Thymus (tissue), 11 donors: Measurements from ENCODE around the gene MADCAM1. TPM values are rescaled to one million over a fixed set of nuclear protein-coding genes. Genes with fewer than 3 reads are reported as not detected.
"Not testable (repeated sequence)": the region's sequence is repeated elsewhere in the genome, so short reads cannot be mapped to it uniquely, and the experiment has no call there.

Experiments
- DNase-seq, 9 donors: peaks; one replicate each; pipeline ENCODE4 v3.0.0-alpha.2; 2013; ENCODE audit warnings: low spot score in 9 of 9, low read depth in 6 of 9, missing footprints in 1 of 9
- H3K27ac ChIP-seq, 2 donors: one replicate each; pipeline ENCODE4 v1.5.1; 2013; ENCODE audit warnings: control low read depth in 1 of 2, low read depth in 1 of 2, low read length in 1 of 2, mild to moderate bottlenecking in 1 of 2, moderate library complexity in 1 of 2
- H3K27me3 ChIP-seq, 2 donors: one replicate each; pipeline ENCODE4 v1.5.1; 2013; ENCODE audit warnings: low read length in 1 of 2; ENCODE audit not compliant: control insufficient read depth in 2 of 2, insufficient read depth in 1 of 2
- H3K36me3 ChIP-seq, 2 donors: one replicate each; pipeline ENCODE4 v1.5.1; 2013; ENCODE audit warnings: low read length in 1 of 2, mild to moderate bottlenecking in 1 of 2, moderate library complexity in 1 of 2; ENCODE audit not compliant: control insufficient read depth in 2 of 2, insufficient read depth in 2 of 2
- H3K4me1 ChIP-seq, 2 donors: one replicate each; pipeline ENCODE4 v1.5.1; 2013; ENCODE audit warnings: low read length in 2 of 2; ENCODE audit not compliant: control insufficient read depth in 2 of 2, insufficient read depth in 2 of 2
- H3K4me3 ChIP-seq, 2 donors: one replicate each; pipeline ENCODE4 v1.5.1; 2013; ENCODE audit warnings: low read length in 2 of 2, control low read depth in 1 of 2, mild to moderate bottlenecking in 1 of 2
- H3K9me3 ChIP-seq, 2 donors: one replicate each; pipeline ENCODE4 v1.5.1; 2013; ENCODE audit warnings: low read length in 1 of 2, mild to moderate bottlenecking in 1 of 2; ENCODE audit not compliant: control insufficient read depth in 2 of 2, insufficient read depth in 1 of 2
- WGBS: extraction: QIAGEN DNeasy Blood & Tissue Kit; methylation state at CpG from one replicate; pipeline ENCODE4 v1.1.7; 2013; 5-methylcytosine and 5-hydroxymethylcytosine counted together
- polyA plus RNA-seq: library from polyadenylated mRNA; stranded (reverse); fragments of 200-250 nt; gene quantifications from one replicate; pipeline ENCODE4 v1.2.3, GENCODE V29; 2013
- total RNA-seq: library from RNA; stranded (reverse); fragments of 120-200 nt; gene quantifications from one replicate; pipeline ENCODE4 v1.2.4, GENCODE V29; 2013
- donor health status: healthy.

Gene MADCAM1
- total and polyA plus RNA-seq, 2 donors, result 0.27 to 1.4 TPM

GRCh38 chr19:474126-475078 is 21.9 kb upstream of the MADCAM1 start:
- H3K27me3 ChIP-seq, result peaks cover 0 to 15% of the 10 kb centered on the region in 2 donors
- H3K4me1 ChIP-seq, result no peaks in the 10 kb centered on the region
- no peak overlapping the region for H3K4me3 ChIP-seq
- DNase-seq, result no peak
- H3K36me3 ChIP-seq, result no peaks in the 10 kb centered on the region
- no peaks in the 10 kb centered on the region for H3K9me3 ChIP-seq
- H3K27ac ChIP-seq, result no peak overlapping the region
- 75% methylated on average over 57 of the region's 57 CpGs for WGBS

- no peak overlapping the region for H3K27ac ChIP-seq
- peaks cover 0 to 6% of the 10 kb centered on the region in 2 donors for H3K9me3 ChIP-seq
- H3K36me3 ChIP-seq, result no peaks in the 10 kb centered on the region
- no peak for DNase-seq
- peaks cover 0 to 20% of the 10 kb centered on the region in 2 donors for H3K27me3 ChIP-seq
- no peak overlapping the region for H3K4me3 ChIP-seq
- H3K4me1 ChIP-seq, result no peaks in the 10 kb centered on the region
- WGBS, result 85% methylated on average over 13 of the region's 13 CpGs
Measured at GRCh38 chr19:475360-475759, 20.9 kb upstream of the MADCAM1 start.

DNA sequence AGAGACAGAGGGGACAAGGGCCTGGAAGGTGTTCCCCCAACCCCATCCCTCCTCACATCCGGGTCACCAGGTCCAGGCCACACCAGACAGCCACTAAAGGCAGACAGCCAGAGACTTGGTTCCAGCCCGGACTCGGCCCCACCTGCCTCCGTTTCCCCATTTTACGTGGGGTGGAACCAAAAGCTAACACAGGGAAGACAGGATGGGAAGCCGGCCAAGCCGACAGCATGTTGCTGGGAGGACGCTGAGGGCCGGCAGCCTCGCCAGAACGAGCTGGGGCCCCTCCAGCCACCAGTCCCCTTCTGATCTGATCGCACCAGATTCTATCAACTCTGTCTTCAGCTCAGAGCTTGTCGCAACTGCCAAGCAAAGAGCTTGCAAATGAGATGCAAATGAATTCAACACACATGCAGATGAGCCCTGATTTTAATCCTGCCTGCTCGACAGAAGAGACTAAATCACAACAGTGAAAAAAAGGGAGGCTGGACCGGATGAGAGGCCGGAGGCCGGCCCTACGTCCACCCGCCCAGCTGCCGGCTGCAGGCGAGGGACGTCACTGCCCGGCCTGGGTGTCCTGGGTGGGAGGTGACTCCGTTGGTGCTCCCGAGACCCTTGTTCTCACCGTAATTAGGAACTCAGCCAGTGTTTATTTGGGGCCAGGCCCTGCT is 17.9 kb upstream of the MADCAM1 start:
- Histone ChIP-seq H3K36me3 (no peaks in the 10 kb centered on the region), H3K9me3 (peaks cover 0 to 12% of the 10 kb centered on the region in 2 donors), H3K27ac (no peak overlapping the region), H3K27me3 (peaks cover 0 to 22% of the 10 kb centered on the region in 2 donors), H3K4me3 (no peak overlapping the region), H3K4me1 (no peaks in the 10 kb centered on the region)
- WGBS, result 80% methylated on average over 26 of the region's 26 CpGs
- no peak for DNase-seq

DNA sequence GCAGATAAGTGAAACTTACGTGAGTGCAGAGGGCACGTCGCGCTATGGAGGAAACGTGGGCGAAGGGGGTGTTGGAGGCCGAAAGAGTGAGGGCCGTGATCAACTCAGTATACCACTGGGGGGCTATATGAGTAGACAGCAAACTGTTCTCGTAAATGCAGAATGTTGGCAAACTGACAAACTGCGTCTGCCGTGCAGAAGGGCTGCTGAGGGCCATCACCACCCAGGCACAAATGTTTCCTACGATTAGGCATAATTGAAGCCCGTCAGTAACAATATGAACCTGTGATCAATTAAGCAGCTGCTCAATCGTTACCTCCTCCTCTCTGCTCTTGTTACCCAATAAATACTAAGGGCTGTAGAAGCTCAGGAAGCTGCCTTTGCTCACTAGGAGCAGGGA is 17.3 kb upstream of the MADCAM1 start:
- no peaks in the 10 kb centered on the region for H3K4me1 ChIP-seq
- 72% methylated on average over 14 of the region's 14 CpGs for WGBS

GRCh38 chr19:480016-480855 is 16.1 kb upstream of the MADCAM1 start:
- H3K27ac ChIP-seq, result no peak overlapping the region
- peak in 1 of 9 donors; percentile 34 for DNase-seq
- peaks cover 0 to 12% of the 10 kb centered on the region in 2 donors for H3K9me3 ChIP-seq
- H3K4me3 ChIP-seq, result no peak overlapping the region
- 43% methylated on average over 36 of the region's 36 CpGs for WGBS
- no peaks in the 10 kb centered on the region for H3K36me3 ChIP-seq
- no peaks in the 10 kb centered on the region for H3K4me1 ChIP-seq
- peaks cover 2 to 31% of the 10 kb centered on the region in 2 donors for H3K27me3 ChIP-seq

More for the DNA sequence above, 17.3 kb upstream of the MADCAM1 start:
- Histone ChIP-seq H3K27me3 (peaks cover 0 to 26% of the 10 kb centered on the region in 2 donors), H3K4me3 (no peak overlapping the region), H3K27ac (no peak overlapping the region), H3K9me3 (peaks cover 0 to 12% of the 10 kb centered on the region in 2 donors), H3K36me3 (no peaks in the 10 kb centered on the region)
- no peak for DNase-seq

GRCh38 chr19:481100-481499 is 15.2 kb upstream of the MADCAM1 start:
- H3K27ac ChIP-seq, H3K4me3 ChIP-seq, DNase-seq, H3K4me1 ChIP-seq, H3K36me3 ChIP-seq: not testable (repeated sequence)
- H3K9me3 ChIP-seq, result peaks cover 0 to 12% of the 10 kb centered on the region in 2 donors
- WGBS, result 98% methylated on average over 3 of the region's 3 CpGs
- peaks cover 2 to 39% of the 10 kb centered on the region in 2 donors for H3K27me3 ChIP-seq

DNA sequence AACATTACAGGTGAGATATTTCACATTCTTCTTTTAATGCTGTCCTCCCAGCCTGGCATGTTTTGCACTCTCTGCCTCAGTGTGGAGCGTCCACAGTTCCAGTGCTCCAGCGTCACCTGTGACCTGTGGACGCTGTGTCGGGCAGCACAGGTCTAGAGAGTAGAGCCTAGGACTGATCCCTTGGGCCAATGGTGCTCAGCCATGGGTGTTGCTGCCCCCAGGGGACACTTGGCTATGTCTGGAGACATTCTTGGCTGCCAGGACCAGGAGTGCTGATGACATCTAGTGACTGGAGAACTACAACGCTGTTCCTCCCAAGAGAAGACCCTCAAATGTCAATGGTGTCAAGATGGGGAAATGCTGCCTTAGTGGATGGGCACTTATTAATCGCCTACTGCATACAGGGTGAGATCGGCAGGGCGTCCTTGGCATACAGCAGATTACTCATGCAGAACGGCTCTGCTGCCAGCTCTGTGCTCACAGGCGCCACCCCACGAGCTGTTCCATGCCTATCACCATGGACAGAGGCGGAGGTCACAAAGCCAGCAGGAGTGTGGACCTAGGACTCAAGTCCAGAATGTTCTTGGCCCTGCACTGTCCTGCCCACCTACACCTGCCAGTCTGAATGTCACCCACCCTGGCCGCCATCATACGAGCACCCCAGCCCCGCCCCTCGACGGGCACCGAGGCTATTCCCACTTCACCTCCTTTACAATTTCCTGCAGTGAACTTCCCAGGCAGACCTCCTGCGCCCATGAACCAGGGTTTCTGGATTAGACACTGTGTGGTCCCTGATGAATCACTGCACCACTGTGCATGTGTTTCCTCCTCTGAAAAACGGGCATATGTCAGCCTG is 13.9 kb upstream of the MADCAM1 start:
- no peak overlapping the region for H3K27ac ChIP-seq
- H3K36me3 ChIP-seq, result no peaks in the 10 kb centered on the region
- no peak overlapping the region for H3K4me3 ChIP-seq
- H3K9me3 ChIP-seq, result peaks cover 0 to 12% of the 10 kb centered on the region in 2 donors
- WGBS, result 72% methylated on average over 20 of the region's 20 CpGs
- peaks cover 2 to 49% of the 10 kb centered on the region in 2 donors for H3K27me3 ChIP-seq
- no peaks in the 10 kb centered on the region for H3K4me1 ChIP-seq
- DNase-seq, result no peak
